DMS153 treated with DMSO at 0.1 percent for 48 hours (cell line): ENCODE data around the gene ACTN4.
"Not testable (repeated sequence)": the region's sequence is repeated elsewhere in the genome, so short reads cannot be mapped to it uniquely, and the experiment has no call there.

ENCODE experiments used
- DNase-seq: peaks from one replicate; lab custom pipeline; 2025; ENCODE audit not compliant: unreplicated experiment; lab: John Stamatoyannopoulos, UW

The ACTN4 gene

GRCh38 chr19:38647368-38647965 is at the start of gene ACTN4:
Gene ACTN4 (plus strand): TSS chr19:38647649. CDS start chr19:38647746, 97 bp downstream.
- peak; percentile 93 for DNase-seq

- DNase-seq = no peak
Observed at GRCh38 chr19:38599722-38600121, 47.7 kb upstream of the ACTN4 start.

GRCh38 chr19:38602856-38603255 is 44.6 kb upstream of the ACTN4 start:
- not testable (repeated sequence) for DNase-seq

- DNase-seq = no peak
Observed at GRCh38 chr19:38606131-38606530, 41.3 kb upstream of the ACTN4 start.

- no peak for DNase-seq
Observed at GRCh38 chr19:38614289-38614688, 33.2 kb upstream of the ACTN4 start.

GRCh38 chr19:38615007-38615581 is 32.4 kb upstream of the ACTN4 start:
- DNase-seq = no peak

GRCh38 chr19:38616265-38616664 is 31.2 kb upstream of the ACTN4 start:
- no peak for DNase-seq

GRCh38 chr19:38617283-38617763 is 30.1 kb upstream of the ACTN4 start:
- no peak for DNase-seq

GRCh38 chr19:38617764-38618589 is 29.5 kb upstream of the ACTN4 start, which contains the start of gene MAP4K1:
Gene MAP4K1 (minus strand): TSS chr19:38617953. CDS start chr19:38617895, 58 bp downstream.
- DNase-seq = no peak

GRCh38 chr19:38618590-38619360 is 28.7 kb upstream of the ACTN4 start, which contains the start of gene EIF3K:
Gene EIF3K (plus strand): TSS chr19:38619188. CDS start chr19:38619269, 81 bp downstream.
- peak; percentile 99 for DNase-seq

GRCh38 chr19:38619361-38620174 is 27.9 kb upstream of the ACTN4 start:
- DNase-seq = no peak

GRCh38 chr19:38624822-38625221 is 22.6 kb upstream of the ACTN4 start:
- DNase-seq = no peak

GRCh38 chr19:38626401-38626800 is 21.0 kb upstream of the ACTN4 start:
- DNase-seq = no peak

- DNase-seq = no peak
Observed at GRCh38 chr19:38629568-38629967, 17.9 kb upstream of the ACTN4 start.

- not testable (repeated sequence) for DNase-seq
Observed at GRCh38 chr19:38631301-38631700, 16.1 kb upstream of the ACTN4 start.

GRCh38 chr19:38631811-38632475 is 15.5 kb upstream of the ACTN4 start:
- not testable (repeated sequence) for DNase-seq

- no peak for DNase-seq
Observed at GRCh38 chr19:38632476-38633213, 14.8 kb upstream of the ACTN4 start.

- DNase-seq = no peak
Observed at GRCh38 chr19:38634757-38635482, 12.5 kb upstream of the ACTN4 start.
